H1 (cell line): ENCODE measurements around the gene CPSF2. TPM values are rescaled to one million over a fixed set of nuclear protein-coding genes. Genes with fewer than 3 reads are reported as not detected.

Experiments
- CTCF ChIA-PET: fragments of 300-600 bp; sonication (Branson Sonifier 250); formaldehyde crosslinking; loops from one replicate; lab custom pipeline; 2021; ENCODE audit not compliant: partially characterized antibody; lab: Charles Lee
- POLR2A ChIA-PET: fragments of 300-600 bp; sonication (Branson Sonifier 250); formaldehyde crosslinking; loops from one replicate; lab custom pipeline; 2021; ENCODE audit warnings: inconsistent platforms; ENCODE audit not compliant: partially characterized antibody; lab: Charles Lee
- DNase-seq, 2 experiments: peaks; one replicate each; pipeline versions ENCODE4 v3.0.0 to v3.0.0-alpha.2; 2010 to 2022; ENCODE audit warnings: low spot score in 2 of 2, low read depth in 1 of 2, mixed read lengths in 1 of 2
- FAIRE-seq: peaks from 2 replicates; lab custom pipeline; 2011; peaks lifted over from hg19 to GRCh38; lab: Jason Lieb, UNC
- H2AFZ ChIP-seq: 2 replicates; pipeline ENCODE4 v1.8.1; 2012; ENCODE audit warnings: low read length, inconsistent platforms
- H2AK5ac ChIP-seq: 2 replicates; pipeline ENCODE4 v1.6.1; 2013; ENCODE audit warnings: low read depth, low read length
- H2BK120ac ChIP-seq: replicated peaks from 2 replicates; pipeline ENCODE3; 2013; ENCODE audit warnings: low read depth, low read length, inconsistent platforms
- H2BK12ac ChIP-seq: 2 replicates; pipeline ENCODE4 v1.6.1; 2013; ENCODE audit warnings: low read depth, low read length
- H2BK15ac ChIP-seq: 2 replicates; pipeline ENCODE4 v1.6.1; 2013; ENCODE audit warnings: low read length
- H2BK20ac ChIP-seq: 2 replicates; pipeline ENCODE4 v1.6.1; 2013; ENCODE audit warnings: low read length
- H2BK5ac ChIP-seq: 2 replicates; pipeline ENCODE4 v1.6.1; 2013; ENCODE audit warnings: low read depth, low read length
- H3K14ac ChIP-seq: 2 replicates; pipeline ENCODE4 v1.6.1; 2013; ENCODE audit warnings: inconsistent platforms; ENCODE audit not compliant: insufficient read length
- H3K18ac ChIP-seq: 2 replicates; pipeline ENCODE4 v1.6.1; 2013; ENCODE audit warnings: low read length; ENCODE audit errors: extremely low read depth
- H3K23ac ChIP-seq: 2 replicates; pipeline ENCODE4 v1.6.1; 2013; ENCODE audit warnings: inconsistent platforms; ENCODE audit not compliant: insufficient read length
- H3K23me2 ChIP-seq: 2 replicates; pipeline ENCODE4 v1.6.1; 2013; ENCODE audit warnings: low read depth, low read length
- H3K27ac ChIP-seq: 2 replicates; pipeline ENCODE4 v1.6.1; 2011; ENCODE audit warnings: low read depth, low read length, inconsistent platforms
- H3K27me3 ChIP-seq, 4 experiments: replicated peaks in 1 of 4; 1 replicate in 1 of 4; 2 replicates in 3 of 4; pipeline versions ENCODE4 v1.6.1 to v1.8.1; 2011 to 2013; ENCODE audit warnings: low read length in 3 of 4, mild to moderate bottlenecking in 3 of 4, inconsistent platforms in 2 of 4, mixed read lengths in 2 of 4, moderate library complexity in 1 of 4; ENCODE audit not compliant: control insufficient read depth in 3 of 4, insufficient read depth in 3 of 4; ENCODE audit errors: extremely low read depth in 1 of 4
- H3K36me3 ChIP-seq, 4 experiments: 2 replicates each; pipeline versions ENCODE4 v1.6.1 to v1.8.1; 2011 to 2013; ENCODE audit warnings: mild to moderate bottlenecking in 4 of 4, low read length in 3 of 4, moderate library complexity in 2 of 4, control low read depth in 1 of 4, inconsistent platforms in 1 of 4; ENCODE audit not compliant: insufficient read depth in 4 of 4, control insufficient read depth in 2 of 4
- H3K4ac ChIP-seq: replicated peaks from 2 replicates; pipeline ENCODE3; 2013; ENCODE audit warnings: low read length, low read depth, mixed read lengths, inconsistent platforms; ENCODE audit not compliant: insufficient read length
- H3K4me1 ChIP-seq, 4 experiments: replicated peaks in 1 of 4; 1 replicate in 1 of 4; 2 replicates in 3 of 4; pipeline versions ENCODE4 v1.6.1 to v1.8.1; 2011 to 2013; ENCODE audit warnings: low read length in 3 of 4, inconsistent platforms in 2 of 4, mixed read lengths in 1 of 4; ENCODE audit not compliant: insufficient read depth in 4 of 4, control insufficient read depth in 3 of 4
- H3K4me2 ChIP-seq, 2 experiments: 2 replicates each; pipeline versions ENCODE4 v1.6.1 to v1.8.1; 2011 to 2013; ENCODE audit warnings: low read depth in 2 of 2, low read length in 2 of 2, control low read depth in 1 of 2, inconsistent platforms in 1 of 2, mild to moderate bottlenecking in 1 of 2; ENCODE audit not compliant: insufficient read depth in 1 of 2
- H3K4me3 ChIP-seq, 4 experiments: fragments of 200-600, 300-600 bp in 1 of 4; sonication (generic), shearing (Covaris generic), sonication (Bioruptor Twin) in 1 of 4; 2 replicates each; pipeline versions ENCODE4 v1.5.1 to v1.8.1; 2011 to 2016; ENCODE audit warnings: low read length in 4 of 4, low read depth in 3 of 4, control low read depth in 2 of 4, inconsistent platforms in 2 of 4, mild to moderate bottlenecking in 2 of 4, mixed read lengths in 1 of 4, moderate library complexity in 1 of 4; ENCODE audit not compliant: insufficient read depth in 2 of 4; ENCODE audit errors: extremely low read depth in 1 of 4
- H3K56ac ChIP-seq: replicated peaks from 2 replicates; pipeline ENCODE3; 2013; ENCODE audit warnings: low read depth, mild to moderate bottlenecking, mixed read lengths, low read length, inconsistent platforms; ENCODE audit not compliant: insufficient read length
- H3K79me1 ChIP-seq: 2 replicates; pipeline ENCODE4 v1.6.1; 2013; ENCODE audit warnings: low read depth, low read length, control low read depth
- H3K79me2 ChIP-seq, 2 experiments: 2 replicates each; pipeline versions ENCODE4 v1.6.1 to v1.8.1; 2012 to 2013; ENCODE audit warnings: low read length in 2 of 2, mild to moderate bottlenecking in 2 of 2, inconsistent platforms in 1 of 2; ENCODE audit not compliant: insufficient read depth in 2 of 2, control insufficient read depth in 1 of 2
- H3K9ac ChIP-seq, 4 experiments: replicated peaks in 1 of 4; 1 replicate in 1 of 4; 2 replicates in 3 of 4; pipeline versions ENCODE4 v1.6.1 to v1.8.1; 2011 to 2013; ENCODE audit warnings: low read depth in 3 of 4, low read length in 3 of 4, control low read depth in 2 of 4, mild to moderate bottlenecking in 2 of 4, moderate library complexity in 2 of 4, inconsistent platforms in 1 of 4; ENCODE audit errors: extremely low read depth in 1 of 4
- H3K9me3 ChIP-seq, 2 experiments: 2 replicates each; pipeline versions ENCODE4 v1.6.1 to v1.8.1; 2012 to 2013; ENCODE audit warnings: mild to moderate bottlenecking in 2 of 2, moderate library complexity in 2 of 2, control low read depth in 1 of 2, inconsistent platforms in 1 of 2, low read depth in 1 of 2, low read length in 1 of 2, mixed read lengths in 1 of 2; ENCODE audit not compliant: insufficient read depth in 2 of 2
- H4K20me1 ChIP-seq, 2 experiments: replicated peaks in 1 of 2; 2 replicates each; pipeline versions ENCODE3 to v1.8.1; 2011 to 2013; ENCODE audit warnings: inconsistent platforms in 2 of 2, low read length in 2 of 2, mild to moderate bottlenecking in 1 of 2; ENCODE audit not compliant: insufficient read depth in 2 of 2, control insufficient read depth in 1 of 2
- H4K5ac ChIP-seq: 2 replicates; pipeline ENCODE4 v1.6.1; 2013; ENCODE audit warnings: low read length, low read depth, mixed read lengths, inconsistent platforms; ENCODE audit not compliant: insufficient read length
- H4K8ac ChIP-seq: 2 replicates; pipeline ENCODE4 v1.8.0; 2013; ENCODE audit warnings: mild to moderate bottlenecking, moderate library complexity, low read length, inconsistent platforms; ENCODE audit not compliant: insufficient read depth; ENCODE audit errors: extremely low read depth
- H4K91ac ChIP-seq: replicated peaks from 2 replicates; pipeline ENCODE3; 2013; ENCODE audit warnings: low read length, mixed read lengths, inconsistent platforms; ENCODE audit not compliant: insufficient read length
- CBX8 ChIP-seq: fragments of 300-800, 300-1000 bp; sonication (generic); IDR thresholded peaks from 2 replicates; pipeline ENCODE4 v1.7.1; 2016; ENCODE audit warnings: low read depth, low read length, borderline replicate concordance
- CEBPB ChIP-seq: IDR thresholded peaks from 2 replicates; pipeline ENCODE4 v1.6.1; 2012; ENCODE audit warnings: low read depth, low read length
- CHD2 ChIP-seq: IDR thresholded peaks from 2 replicates; pipeline ENCODE4 v1.6.1; 2012; ENCODE audit warnings: low read length, improper control_type of control experiment
- CREB1 ChIP-seq: IDR thresholded peaks from 2 replicates; pipeline ENCODE4 v1.6.1; 2012; ENCODE audit warnings: inconsistent platforms
- EGR1 ChIP-seq: IDR thresholded peaks from 2 replicates; pipeline ENCODE4 v1.6.1; 2011; ENCODE audit warnings: low read depth, low read length, borderline replicate concordance
- KDM1A ChIP-seq: fragments of 200-600, 300-600 bp; sonication (generic); IDR thresholded peaks from 2 replicates; pipeline ENCODE4 v1.7.1; 2016; ENCODE audit warnings: mild to moderate bottlenecking, low read length, borderline replicate concordance
- RBBP5 ChIP-seq: IDR thresholded peaks from 2 replicates; pipeline ENCODE4 v1.7.1; 2012; ENCODE audit warnings: low read depth, mild to moderate bottlenecking, inconsistent platforms, low read length, moderate library complexity, borderline replicate concordance
- RFX5 ChIP-seq: IDR thresholded peaks from 2 replicates; pipeline ENCODE4 v1.6.1; 2011; ENCODE audit warnings: low read depth, low read length, improper control_type of control experiment, borderline replicate concordance
- RNF2 ChIP-seq: fragments of 200-900, 300-1000 bp; sonication (generic); IDR thresholded peaks from 2 replicates; pipeline ENCODE4 v1.7.1; 2016; ENCODE audit warnings: borderline replicate concordance, low read depth, mild to moderate bottlenecking, antibody characterized with exemption, low read length; ENCODE audit not compliant: poor library complexity, severe bottlenecking; ENCODE audit errors: missing control alignments
- WGBS, 2 experiments: shearing (Covaris generic) in 1 of 2; methylation state at CpG; one replicate each; pipeline versions ENCODE4 v1.1.6 to v1.1.7; 2013 to 2015; ENCODE audit warnings: low lambda C conversion rate in 2 of 2, mixed read lengths in 2 of 2, inconsistent platforms in 1 of 2, low coverage in 1 of 2, missing lambda C conversion rate in 1 of 2; ENCODE audit not compliant: insufficient replicate concordance in 2 of 2, insufficient coverage in 1 of 2, insufficient read length in 1 of 2; ENCODE audit errors: extremely low coverage in 1 of 2, missing lambda C conversion rate in 1 of 2; 5-methylcytosine and 5-hydroxymethylcytosine counted together
- polyA plus RNA-seq, 7 experiments: library from polyadenylated mRNA; depleted of rRNA in 3 of 7; stranded (reverse) in 5 of 7; unstranded in 2 of 7; fragments of >200 nt in 5 of 7; fragments of 200-250 nt in 2 of 7; gene quantifications; 1 replicate in 5 of 7; 2 replicates in 1 of 7; 4 replicates in 1 of 7; pipeline versions ENCODE4 v1.2.1 to v1.2.3, GENCODE V29; 2011 to 2013; ENCODE audit warnings: missing spikeins in 2 of 7, mixed read lengths in 2 of 7
- total RNA-seq: library from RNA; stranded (reverse); fragmentation: NEBNext Ultra II Directional; extraction: Animal tissue kit (Norgen Biotek cat#: 25700); gene quantifications from 2 replicates; pipeline ENCODE4 v1.2.1, GENCODE V29; 2021
- TF ChIP-seq, protein P1 (sequence below): IDR thresholded peaks from 2 replicates; pipeline ENCODE4 v1.6.1; 2011; ENCODE audit warnings: low read depth, mild to moderate bottlenecking, low read length; ENCODE audit not compliant: insufficient read depth
- TF ChIP-seq, protein P2 (sequence below), 3 experiments: IDR thresholded peaks; 1 replicate in 2 of 3; 2 replicates in 1 of 3; pipeline versions ENCODE4 v1.5.1 to v1.6.1; 2011; ENCODE audit warnings: low read length in 3 of 3, mild to moderate bottlenecking in 3 of 3, inconsistent platforms in 2 of 3, low read depth in 1 of 3, moderate library complexity in 1 of 3; ENCODE audit not compliant: insufficient read depth in 1 of 3; ENCODE audit errors: control extremely low read depth in 1 of 3

Gene CPSF2
- total and polyA plus RNA-seq, 2 of the 8 experiments (the other 6 are each of a cell fraction or from before 2014, with no cell fraction given) = 11.3 to 130 TPM

DNA sequence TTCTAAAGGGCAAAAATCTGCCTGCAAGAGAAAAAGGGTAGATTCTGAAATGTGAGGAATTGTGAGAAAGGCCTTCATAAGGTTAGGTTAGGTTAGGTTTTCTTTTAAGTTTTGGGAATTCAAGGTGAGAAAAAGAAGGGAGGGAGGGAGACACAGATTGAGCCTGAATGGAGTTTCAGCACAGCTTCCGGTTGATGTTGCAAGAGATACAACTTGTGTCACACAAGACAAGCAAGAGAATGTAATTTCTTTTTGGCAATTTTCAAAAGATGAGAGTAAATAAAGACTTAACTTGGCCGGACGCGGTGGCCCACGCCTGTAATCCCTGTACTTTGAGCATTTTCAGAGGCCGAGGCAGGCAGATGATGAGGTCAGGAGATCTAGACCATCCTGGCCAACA, 63.8 kb downstream of the CPSF2 start:
- Histone ChIP-seq H3K27me3 (no peaks in the 10 kb centered on the region), H4K20me1 (no peaks in the 10 kb centered on the region), H2AFZ (no peak overlapping the region), H3K79me2 (no peaks in the 10 kb centered on the region), H3K36me3 (no peaks in the 10 kb centered on the region), H4K8ac (no peak overlapping the region), H3K9me3 (peaks cover 14 to 18% of the 10 kb centered on the region in 2 experiments), H2BK20ac (no peak overlapping the region), H3K4me1 (no peaks in the 10 kb centered on the region), H3K23ac (no peak overlapping the region), H3K27ac (no peak overlapping the region), H2BK12ac (no peak overlapping the region), H4K91ac (no peak overlapping the region), H3K4me3 (no peak overlapping the region), H2AK5ac (no peak overlapping the region), H3K4me2 (no peak overlapping the region), H3K4ac (no peak overlapping the region), H3K9ac (no peak overlapping the region), H2BK5ac (no peak overlapping the region), H3K14ac (no peak overlapping the region), H3K23me2 (no peaks in the 10 kb centered on the region), H2BK120ac (no peak overlapping the region), H4K5ac (no peak overlapping the region), H2BK15ac (no peak overlapping the region), H3K18ac (no peak overlapping the region), H3K79me1 (no peaks in the 10 kb centered on the region), H3K56ac (no peak overlapping the region)
- DNase-seq (no peak), FAIRE-seq (no peak)
- ChIA-PET POLR2A (no interaction called here), CTCF (interaction anchor here (2.3 kb wide), 1 partner anchor 167 kb away, joined by 7 read pairs; no protein-coding TSS in a partner anchor)
- 79% methylated on average over 6 of the region's 6 CpGs; no CpG with 5 or more reads in 1 of the 2 experiments for WGBS, 2 experiments
- TF ChIP-seq, protein P1, sequence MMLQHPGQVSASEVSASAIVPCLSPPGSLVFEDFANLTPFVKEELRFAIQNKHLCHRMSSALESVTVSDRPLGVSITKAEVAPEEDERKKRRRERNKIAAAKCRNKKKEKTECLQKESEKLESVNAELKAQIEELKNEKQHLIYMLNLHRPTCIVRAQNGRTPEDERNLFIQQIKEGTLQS = no peak
- no peak for TF ChIP-seq CHD2
- TF ChIP-seq, protein P2, sequence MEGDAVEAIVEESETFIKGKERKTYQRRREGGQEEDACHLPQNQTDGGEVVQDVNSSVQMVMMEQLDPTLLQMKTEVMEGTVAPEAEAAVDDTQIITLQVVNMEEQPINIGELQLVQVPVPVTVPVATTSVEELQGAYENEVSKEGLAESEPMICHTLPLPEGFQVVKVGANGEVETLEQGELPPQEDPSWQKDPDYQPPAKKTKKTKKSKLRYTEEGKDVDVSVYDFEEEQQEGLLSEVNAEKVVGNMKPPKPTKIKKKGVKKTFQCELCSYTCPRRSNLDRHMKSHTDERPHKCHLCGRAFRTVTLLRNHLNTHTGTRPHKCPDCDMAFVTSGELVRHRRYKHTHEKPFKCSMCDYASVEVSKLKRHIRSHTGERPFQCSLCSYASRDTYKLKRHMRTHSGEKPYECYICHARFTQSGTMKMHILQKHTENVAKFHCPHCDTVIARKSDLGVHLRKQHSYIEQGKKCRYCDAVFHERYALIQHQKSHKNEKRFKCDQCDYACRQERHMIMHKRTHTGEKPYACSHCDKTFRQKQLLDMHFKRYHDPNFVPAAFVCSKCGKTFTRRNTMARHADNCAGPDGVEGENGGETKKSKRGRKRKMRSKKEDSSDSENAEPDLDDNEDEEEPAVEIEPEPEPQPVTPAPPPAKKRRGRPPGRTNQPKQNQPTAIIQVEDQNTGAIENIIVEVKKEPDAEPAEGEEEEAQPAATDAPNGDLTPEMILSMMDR (IDR thresholded peaks at IDR 0.05; ENCODE audit: control extremely low read depth in 1 of 3, insufficient read depth in 1 of 3, low read depth in 1 of 3, low read length in 3 of 3) = no peak
- TF ChIP-seq RBBP5 = no peak
- no peak for TF ChIP-seq CBX8
- no peak for TF ChIP-seq CREB1
- no peak for TF ChIP-seq EGR1
- TF ChIP-seq RNF2 = no peak
- TF ChIP-seq KDM1A = no peak
- TF ChIP-seq CEBPB = no peak
- TF ChIP-seq RFX5 = no peak
